ENCODE data around the gene SLC6A5. TPM values are rescaled to one million over a fixed set of nuclear protein-coding genes. Genes with fewer than 3 reads are reported as not detected.

SLC6A5 gene
- total and polyA plus RNA-seq, 2 donors (not counting 3 experiments of a cell fraction or from before 2014, with no cell fraction given) = not detected

- intact Hi-C loops (cut with micrococcal nuclease) = no loop called here
- no peak for DNase-seq (ENCODE audit: low read depth, low spot score)
- Histone ChIP-seq H3K36me3 (ENCODE audit: control insufficient read depth in 2 of 2, extremely low read depth in 1 of 2, insufficient read depth in 2 of 2, low read length in 2 of 2) (no peaks in the 10 kb centered on the region), H3K4me1 (ENCODE audit: control insufficient read depth, extremely low read depth, insufficient read depth, low read length) (no peaks in the 10 kb centered on the region), H4K20me1 (replicated peaks; ENCODE audit: control insufficient read depth, extremely low read depth, insufficient read depth, low read length) (no peaks in the 10 kb centered on the region), H3K27ac (ENCODE audit: insufficient read depth, low read depth, low read length) (no peak overlapping the region), H3K4me3 (replicated peaks in 1 of 3; ENCODE audit: insufficient read depth in 1 of 3, low read depth in 1 of 3, low read length in 3 of 3) (no peak overlapping the region), H3K79me2 (ENCODE audit: control insufficient read depth, insufficient read depth, low read length) (no peaks in the 10 kb centered on the region), H3K9me1 (replicated peaks; ENCODE audit: control insufficient read depth, extremely low read depth, insufficient read depth, low read length) (no peaks in the 10 kb centered on the region), H3K4me2 (ENCODE audit: insufficient read depth, low read length) (no peak overlapping the region), H3K27me3 (ENCODE audit: control insufficient read depth in 2 of 2, insufficient read depth in 2 of 2, low read length in 2 of 2) (peaks cover 0 to 4% of the 10 kb centered on the region in 2 experiments), H3K9me3 (replicated peaks; ENCODE audit: control insufficient read depth, insufficient read depth, low read length) (no peaks in the 10 kb centered on the region), H2AFZ (ENCODE audit: low read depth, low read length) (no peak overlapping the region), H3K9ac (replicated peaks; ENCODE audit: extremely low read depth, insufficient read depth, low read length) (no peak overlapping the region)
- TF ChIP-seq CTCF (IDR thresholded peaks at IDR 0.05; ENCODE audit: extremely low read depth in 1 of 2, insufficient read depth in 1 of 2, low read depth in 1 of 2, low read length in 2 of 2) (no peak), FOS (IDR thresholded peaks at IDR 0.05; ENCODE audit: borderline replicate concordance, insufficient read depth, low read length) (no peak)
- CTCF ChIA-PET = interaction anchor here (1.6 kb wide), 1 partner anchor 20 kb away, joined by 4 read pairs; no protein-coding TSS in a partner anchor
- POLR2A ChIA-PET = no interaction called here
- dilution Hi-C loops (cut with MboI; ENCODE audit: extremely low pct_ligation_motif_present, low sequenced_read_pairs) = no loop called here
- no peak for FAIRE-seq
- no TSS peak for BruUV-seq (replicated peaks)
Measured at GRCh38 chr11:20589796-20590195, 9.6 kb upstream of the SLC6A5 start.

- DNase-seq (ENCODE audit: low read depth, low spot score) (no peak), FAIRE-seq (no peak)
- ChIA-PET POLR2A (no interaction called here), CTCF (interaction anchor here (1.6 kb wide), 1 partner anchor 20 kb away, joined by 4 read pairs; no protein-coding TSS in a partner anchor)
- Histone ChIP-seq H3K9me1 (replicated peaks; ENCODE audit: control insufficient read depth, extremely low read depth, insufficient read depth, low read length) (no peaks in the 10 kb centered on the region), H3K4me1 (ENCODE audit: control insufficient read depth, extremely low read depth, insufficient read depth, low read length) (no peaks in the 10 kb centered on the region), H3K79me2 (ENCODE audit: control insufficient read depth, insufficient read depth, low read length) (no peaks in the 10 kb centered on the region), H4K20me1 (replicated peaks; ENCODE audit: control insufficient read depth, extremely low read depth, insufficient read depth, low read length) (no peaks in the 10 kb centered on the region), H3K4me2 (ENCODE audit: insufficient read depth, low read length) (no peak overlapping the region), H3K9ac (replicated peaks; ENCODE audit: extremely low read depth, insufficient read depth, low read length) (no peak overlapping the region), H3K4me3 (replicated peaks in 1 of 3; ENCODE audit: insufficient read depth in 1 of 3, low read depth in 1 of 3, low read length in 3 of 3) (no peak overlapping the region), H2AFZ (ENCODE audit: low read depth, low read length) (no peak overlapping the region), H3K27ac (ENCODE audit: insufficient read depth, low read depth, low read length) (no peak overlapping the region), H3K27me3 (ENCODE audit: control insufficient read depth in 2 of 2, insufficient read depth in 2 of 2, low read length in 2 of 2) (peaks cover under 1 to 10% of the 10 kb centered on the region in 2 experiments), H3K36me3 (ENCODE audit: control insufficient read depth in 2 of 2, extremely low read depth in 1 of 2, insufficient read depth in 2 of 2, low read length in 2 of 2) (no peaks in the 10 kb centered on the region), H3K9me3 (replicated peaks; ENCODE audit: control insufficient read depth, insufficient read depth, low read length) (no peaks in the 10 kb centered on the region)
- no peak for TF ChIP-seq FOS (IDR thresholded peaks at IDR 0.05; ENCODE audit: borderline replicate concordance, insufficient read depth, low read length)
- no peak for TF ChIP-seq EZH2 (IDR thresholded peaks at IDR 0.05; ENCODE audit: borderline replicate concordance, low read depth, low read length, severe bottlenecking)
- no peak for TF ChIP-seq GATA2 (IDR thresholded peaks at IDR 0.05; ENCODE audit: insufficient read depth, insufficient read length, low read depth, low read length)
- dilution Hi-C loops (cut with MboI; ENCODE audit: extremely low pct_ligation_motif_present, low sequenced_read_pairs) (no loop called here), intact Hi-C loops (cut with micrococcal nuclease) (no loop called here)
- no TSS peak for BruUV-seq (replicated peaks)
Measured at GRCh38 chr11:20590381-20590780, 9.0 kb upstream of the SLC6A5 start.

Measured in endothelial cell of umbilical vein (primary cell).